Measurements from ENCODE around the gene LTK. TPM values are rescaled to one million over a fixed set of nuclear protein-coding genes. Genes with fewer than 3 reads are reported as not detected.

LTK gene
- total RNA-seq, 1 donor from 2014 or later, result 15.1 TPM

GRCh38 chr15:41523097-41523496 is 9.5 kb upstream of the LTK start:
- no peak for TF ChIP-seq CTCF (IDR thresholded peaks at IDR 0.05)
- intact Hi-C loops (cut with DNase I), result no loop called here
- Histone ChIP-seq H3K36me3 (peaks cover 27% of the 10 kb centered on the region), H3K27me3 (no peaks in the 10 kb centered on the region), H3K4me3 (no peak overlapping the region), H3K4me1 (no peaks in the 10 kb centered on the region), H3K27ac (no peak overlapping the region), H3K9me3 (no peaks in the 10 kb centered on the region)
- peak; percentile 7 for ATAC-seq
- DNase-seq, result no peak

- intact Hi-C loops (cut with DNase I), result no loop called here
- H3K27ac ChIP-seq, result no peak overlapping the region
- H3K36me3 ChIP-seq, result peaks cover 17% of the 10 kb centered on the region
- DNase-seq, result no peak
- H3K4me3 ChIP-seq, result no peak overlapping the region
- no peak for ATAC-seq
- TF ChIP-seq CTCF (IDR thresholded peaks at IDR 0.05), result no peak
- no peaks in the 10 kb centered on the region for H3K4me1 ChIP-seq
- no peaks in the 10 kb centered on the region for H3K9me3 ChIP-seq
- no peaks in the 10 kb centered on the region for H3K27me3 ChIP-seq
Observed at GRCh38 chr15:41521614-41522013, 8.0 kb upstream of the LTK start.

- TF ChIP-seq CTCF (IDR thresholded peaks at IDR 0.05), result no peak
- intact Hi-C loops (cut with DNase I), result no loop called here
- no peak for DNase-seq
- no peak overlapping the region for H3K4me3 ChIP-seq
- H3K27me3 ChIP-seq, result no peaks in the 10 kb centered on the region
- no peak overlapping the region for H3K27ac ChIP-seq
- H3K9me3 ChIP-seq, result no peaks in the 10 kb centered on the region
- ATAC-seq, result peak; percentile 10
- H3K4me1 ChIP-seq, result no peaks in the 10 kb centered on the region
- peaks cover 11% of the 10 kb centered on the region for H3K36me3 ChIP-seq
Observed at GRCh38 chr15:41520636-41521035, 7.0 kb upstream of the LTK start.

GRCh38 chr15:41517895-41518449 is 4.3 kb upstream of the LTK start:
- no peak for ATAC-seq
- intact Hi-C loops (cut with DNase I), result no loop called here
- H3K27ac ChIP-seq, result no peak overlapping the region
- peaks cover 13% of the 10 kb centered on the region for H3K27me3 ChIP-seq
- peaks cover 10% of the 10 kb centered on the region for H3K4me1 ChIP-seq
- H3K36me3 ChIP-seq, result peaks cover 11% of the 10 kb centered on the region
- H3K4me3 ChIP-seq, result no peak overlapping the region
- no peak for DNase-seq
- no peak for TF ChIP-seq CTCF (IDR thresholded peaks at IDR 0.05)
- H3K9me3 ChIP-seq, result no peaks in the 10 kb centered on the region

GRCh38 chr15:41512940-41513505 is 604 bp downstream of the LTK start:
- no peak for DNase-seq
- H3K36me3 ChIP-seq, result peaks cover 5% of the 10 kb centered on the region
- peak overlapping the region; percentile 43 for H3K4me3 ChIP-seq
- TF ChIP-seq CTCF (IDR thresholded peaks at IDR 0.05), result no peak
- no peak overlapping the region for H3K27ac ChIP-seq
- peak; percentile 43 for ATAC-seq
- H3K27me3 ChIP-seq, result peaks cover 40% of the 10 kb centered on the region
- no peaks in the 10 kb centered on the region for H3K9me3 ChIP-seq
- peaks cover 25% of the 10 kb centered on the region for H3K4me1 ChIP-seq
- intact Hi-C loops (cut with DNase I), result no loop called here
